WTC11 (cell line): ENCODE results near the gene SLC12A6.

Experiments used
- FOXK1 ChIP-seq: sonication (generic); formaldehyde crosslinking; IDR thresholded peaks from 2 replicates; pipeline ENCODE4 v1.8.0; 2022; ENCODE audit warnings: mild to moderate bottlenecking, moderate library complexity, missing genetic modification reagents
- FOXP1 ChIP-seq: sonication (generic); formaldehyde crosslinking; IDR thresholded peaks from 2 replicates; pipeline ENCODE4 v1.8.0; 2022; ENCODE audit warnings: missing genetic modification reagents, mild to moderate bottlenecking, moderate library complexity, borderline replicate concordance
- GABPB1 ChIP-seq: sonication (generic); formaldehyde crosslinking; IDR thresholded peaks from 2 replicates; pipeline ENCODE4 v1.8.1; 2023; ENCODE audit warnings: mild to moderate bottlenecking, missing genetic modification reagents
- IRF1 ChIP-seq: sonication (generic); formaldehyde crosslinking; IDR thresholded peaks from 2 replicates; pipeline ENCODE4 v1.8.0; 2023; ENCODE audit warnings: missing genetic modification reagents
- NFATC4 ChIP-seq: fragments of 250-450 bp; sonication (Bioruptor Pico); IDR thresholded peaks from 2 replicates; pipeline ENCODE4 v1.9.0; 2021; ENCODE audit warnings: mild to moderate bottlenecking
- PREB ChIP-seq: sonication (generic); formaldehyde crosslinking; IDR thresholded peaks from 2 replicates; pipeline ENCODE4 v1.8.1; 2022; ENCODE audit warnings: mild to moderate bottlenecking, missing genetic modification reagents, moderate library complexity, borderline replicate concordance
- TCF7 ChIP-seq: sonication (generic); formaldehyde crosslinking; IDR thresholded peaks from 2 replicates; pipeline ENCODE4 v1.8.0; 2022; ENCODE audit warnings: mild to moderate bottlenecking, low read depth, missing genetic modification reagents, moderate library complexity
- TEAD1 ChIP-seq: sonication (generic); formaldehyde crosslinking; IDR thresholded peaks from 2 replicates; pipeline ENCODE4 v1.8.0; 2022; ENCODE audit warnings: mild to moderate bottlenecking, missing genetic modification reagents
- TP53 ChIP-seq: sonication (generic); formaldehyde crosslinking; IDR thresholded peaks from 2 replicates; pipeline ENCODE4 v1.8.1; 2023; ENCODE audit warnings: mild to moderate bottlenecking, missing genetic modification reagents
- ZNF416 ChIP-seq: fragments of 250-450 bp; sonication (Bioruptor Pico); IDR thresholded peaks from 2 replicates; pipeline ENCODE4 v1.9.0; 2021; ENCODE audit warnings: mild to moderate bottlenecking, inconsistent platforms
- TF ChIP-seq, protein P1 (sequence below): sonication (generic); formaldehyde crosslinking; IDR thresholded peaks from 2 replicates; pipeline ENCODE4 v1.8.0; 2022; ENCODE audit warnings: mild to moderate bottlenecking, missing genetic modification reagents
- TF ChIP-seq, protein P2 (sequence below): sonication (generic); formaldehyde crosslinking; IDR thresholded peaks from 2 replicates; pipeline ENCODE4 v1.8.0; 2022; ENCODE audit warnings: mild to moderate bottlenecking, missing genetic modification reagents
- TF ChIP-seq, protein P3 (sequence below): fragments of 200-600 bp; IDR thresholded peaks from 2 replicates; pipeline ENCODE4 v1.8.0; 2022; ENCODE audit warnings: antibody characterized with exemption

- TF ChIP-seq, protein P1, sequence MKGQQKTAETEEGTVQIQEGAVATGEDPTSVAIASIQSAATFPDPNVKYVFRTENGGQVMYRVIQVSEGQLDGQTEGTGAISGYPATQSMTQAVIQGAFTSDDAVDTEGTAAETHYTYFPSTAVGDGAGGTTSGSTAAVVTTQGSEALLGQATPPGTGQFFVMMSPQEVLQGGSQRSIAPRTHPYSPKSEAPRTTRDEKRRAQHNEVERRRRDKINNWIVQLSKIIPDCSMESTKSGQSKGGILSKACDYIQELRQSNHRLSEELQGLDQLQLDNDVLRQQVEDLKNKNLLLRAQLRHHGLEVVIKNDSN (CRISPR knock-in tag) = no peak
- TF ChIP-seq GABPB1 (CRISPR knock-in tag) = no peak
- TF ChIP-seq, protein P2, sequence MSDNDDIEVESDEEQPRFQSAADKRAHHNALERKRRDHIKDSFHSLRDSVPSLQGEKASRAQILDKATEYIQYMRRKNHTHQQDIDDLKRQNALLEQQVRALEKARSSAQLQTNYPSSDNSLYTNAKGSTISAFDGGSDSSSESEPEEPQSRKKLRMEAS (CRISPR knock-in tag) = no peak
- TF ChIP-seq, protein P3, sequence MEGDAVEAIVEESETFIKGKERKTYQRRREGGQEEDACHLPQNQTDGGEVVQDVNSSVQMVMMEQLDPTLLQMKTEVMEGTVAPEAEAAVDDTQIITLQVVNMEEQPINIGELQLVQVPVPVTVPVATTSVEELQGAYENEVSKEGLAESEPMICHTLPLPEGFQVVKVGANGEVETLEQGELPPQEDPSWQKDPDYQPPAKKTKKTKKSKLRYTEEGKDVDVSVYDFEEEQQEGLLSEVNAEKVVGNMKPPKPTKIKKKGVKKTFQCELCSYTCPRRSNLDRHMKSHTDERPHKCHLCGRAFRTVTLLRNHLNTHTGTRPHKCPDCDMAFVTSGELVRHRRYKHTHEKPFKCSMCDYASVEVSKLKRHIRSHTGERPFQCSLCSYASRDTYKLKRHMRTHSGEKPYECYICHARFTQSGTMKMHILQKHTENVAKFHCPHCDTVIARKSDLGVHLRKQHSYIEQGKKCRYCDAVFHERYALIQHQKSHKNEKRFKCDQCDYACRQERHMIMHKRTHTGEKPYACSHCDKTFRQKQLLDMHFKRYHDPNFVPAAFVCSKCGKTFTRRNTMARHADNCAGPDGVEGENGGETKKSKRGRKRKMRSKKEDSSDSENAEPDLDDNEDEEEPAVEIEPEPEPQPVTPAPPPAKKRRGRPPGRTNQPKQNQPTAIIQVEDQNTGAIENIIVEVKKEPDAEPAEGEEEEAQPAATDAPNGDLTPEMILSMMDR = no peak
- no peak for TF ChIP-seq IRF1
- no peak for TF ChIP-seq FOXP1 (CRISPR knock-in tag)
- TF ChIP-seq NFATC4 (CRISPR knock-in tag) = no peak
- TF ChIP-seq TP53 (CRISPR knock-in tag) = no peak
- no peak for TF ChIP-seq TCF7
- no peak for TF ChIP-seq ZNF416 (CRISPR knock-in tag)
- no peak for TF ChIP-seq PREB
- TF ChIP-seq FOXK1 (CRISPR knock-in tag) = no peak
- no peak for TF ChIP-seq TEAD1 (CRISPR knock-in tag)
Observed at GRCh38 chr15:34252545-34252944, 85.0 kb downstream of the SLC12A6 start.
